Hepatocyte (in vitro differentiated cells): Measurements from ENCODE around the gene TUBE1. TPM values are rescaled to one million over a fixed set of nuclear protein-coding genes. Genes with fewer than 3 reads are reported as not detected.
"Not testable (repeated sequence)": the region's sequence is repeated elsewhere in the genome, so short reads cannot be mapped to it uniquely, and the experiment has no call there.

Experiments used
- DNase-seq: peaks from one replicate; pipeline ENCODE4 v3.0.0-alpha.2; 2016; ENCODE audit warnings: low spot score
- H2AFZ ChIP-seq: fragments of 200-600 bp; sonication (generic); 2 replicates; pipeline ENCODE4 v1.6.0; 2016; ENCODE audit warnings: antibody characterized with exemption, mild to moderate bottlenecking
- H3K27ac ChIP-seq: fragments of 200-600 bp; sonication (generic); 2 replicates; pipeline ENCODE4 v1.5.1; 2016; ENCODE audit warnings: mild to moderate bottlenecking
- H3K27me3 ChIP-seq: fragments of 200-600 bp; sonication (generic); 2 replicates; pipeline ENCODE4 v1.6.1; 2016
- H3K36me3 ChIP-seq: fragments of 200-600 bp; sonication (generic); replicated peaks from 2 replicates; pipeline ENCODE4 v1.5.1; 2016; ENCODE audit warnings: low read depth; ENCODE audit not compliant: insufficient read depth
- H3K4me1 ChIP-seq: fragments of 200-600 bp; sonication (generic); 2 replicates; pipeline ENCODE4 v1.5.1; 2016; ENCODE audit warnings: mild to moderate bottlenecking, moderate library complexity; ENCODE audit not compliant: insufficient read depth
- H3K4me2 ChIP-seq: fragments of 200-600 bp; sonication (generic); 2 replicates; pipeline ENCODE4 v1.6.0; 2016
- H3K4me3 ChIP-seq: fragments of 200-600 bp; sonication (generic); 2 replicates; pipeline ENCODE4 v1.5.1; 2016; ENCODE audit warnings: mild to moderate bottlenecking
- H3K79me2 ChIP-seq: fragments of 200-600 bp; sonication (generic); 2 replicates; pipeline ENCODE4 v1.6.0; 2017; ENCODE audit warnings: mild to moderate bottlenecking
- H3K9me2 ChIP-seq: fragments of 200-600 bp; sonication (generic); replicated peaks from 2 replicates; pipeline ENCODE4 v1.6.0; 2017; ENCODE audit warnings: mild to moderate bottlenecking; ENCODE audit not compliant: insufficient read depth
- H3K9me3 ChIP-seq: fragments of 200-600 bp; sonication (generic); 2 replicates; pipeline ENCODE4 v1.5.1; 2016; ENCODE audit warnings: low read depth, mild to moderate bottlenecking
- H4K20me1 ChIP-seq: fragments of 200-600 bp; sonication (generic); 2 replicates; pipeline ENCODE4 v1.6.0; 2016; ENCODE audit warnings: mild to moderate bottlenecking; ENCODE audit not compliant: insufficient read depth, poor library complexity, severe bottlenecking
- CTCF ChIP-seq: fragments of 200-600 bp; sonication (generic); IDR thresholded peaks from 2 replicates; pipeline ENCODE4 v1.5.1; 2016; ENCODE audit warnings: antibody characterized with exemption, mild to moderate bottlenecking; ENCODE audit not compliant: poor library complexity
- EZH2 ChIP-seq: fragments of 200-600 bp; sonication (generic); IDR thresholded peaks from 2 replicates; pipeline ENCODE4 v1.6.1; 2016; ENCODE audit warnings: antibody characterized with exemption, mild to moderate bottlenecking, borderline replicate concordance
- EZH2phosphoT487 ChIP-seq: fragments of 200-600 bp; sonication (generic); IDR thresholded peaks from one replicate; pipeline ENCODE4 v1.6.1; 2018; ENCODE audit warnings: antibody characterized with exemption, mild to moderate bottlenecking, low read depth, moderate library complexity; ENCODE audit not compliant: unreplicated experiment, severe bottlenecking
- WGBS: methylation state at CpG from one replicate; pipeline ENCODE4 v1.1.6; 2016; ENCODE audit warnings: low lambda C conversion rate; ENCODE audit errors: missing lambda C conversion rate; 5-methylcytosine and 5-hydroxymethylcytosine counted together
- polyA plus RNA-seq: library from polyadenylated mRNA; unstranded; fragments of >200 nt; fragmentation: Nextera tagmentation; extraction: Ambion mirVana; gene quantifications from 2 replicates; pipeline ENCODE4 v1.2.1, GENCODE V29; 2016
- total RNA-seq: library from RNA; depleted of rRNA; stranded (reverse); fragments of >200 nt; gene quantifications from 2 replicates; pipeline ENCODE4 v1.2.3, GENCODE V29; 2014

Gene TUBE1
- total and polyA plus RNA-seq, 2 experiments from 2014 or later, result 14.4 to 20.3 TPM

GRCh38 chr6:112050429-112050828 lies 36.9 kb downstream of the TUBE1 start:
- WGBS, result 95% methylated on average over 5 of the region's 5 CpGs

GRCh38 chr6:112049996-112050395 lies 37.3 kb downstream of the TUBE1 start:
- Histone ChIP-seq H2AFZ (no peak overlapping the region), H3K79me2 (no peaks in the 10 kb centered on the region), H4K20me1 (no peaks in the 10 kb centered on the region), H3K9me3 (no peaks in the 10 kb centered on the region), H3K4me3 (no peak overlapping the region), H3K4me1 (no peaks in the 10 kb centered on the region), H3K27me3 (no peaks in the 10 kb centered on the region), H3K9me2 (no peaks in the 10 kb centered on the region), H3K36me3 (no peaks in the 10 kb centered on the region), H3K4me2 (no peak overlapping the region), H3K27ac (no peak overlapping the region)
- TF ChIP-seq CTCF (no peak), EZH2phosphoT487 (no peak), EZH2 (no peak)
- WGBS, result 91% methylated on average over 7 of the region's 7 CpGs
- no peak for DNase-seq

More at GRCh38 chr6:112050429-112050828, 36.9 kb downstream of the TUBE1 start:
- Histone ChIP-seq H3K9me2 (no peaks in the 10 kb centered on the region), H3K79me2 (no peaks in the 10 kb centered on the region), H3K4me1 (no peaks in the 10 kb centered on the region), H2AFZ (no peak overlapping the region), H3K4me2 (no peak overlapping the region), H3K9me3 (no peaks in the 10 kb centered on the region), H4K20me1 (no peaks in the 10 kb centered on the region), H3K4me3 (no peak overlapping the region), H3K27ac (no peak overlapping the region), H3K36me3 (no peaks in the 10 kb centered on the region), H3K27me3 (no peaks in the 10 kb centered on the region)
- DNase-seq, result no peak
- no peak for TF ChIP-seq CTCF
- no peak for TF ChIP-seq EZH2
- no peak for TF ChIP-seq EZH2phosphoT487

GRCh38 chr6:112049026-112049799 lies 38.1 kb downstream of the TUBE1 start:
- H3K4me3 ChIP-seq, result no peak overlapping the region
- no peak overlapping the region for H3K27ac ChIP-seq
- H3K36me3 ChIP-seq, result no peaks in the 10 kb centered on the region
- no peak overlapping the region for H3K4me2 ChIP-seq
- no peak overlapping the region for H2AFZ ChIP-seq
- no peaks in the 10 kb centered on the region for H4K20me1 ChIP-seq
- no peaks in the 10 kb centered on the region for H3K79me2 ChIP-seq
- no peaks in the 10 kb centered on the region for H3K9me3 ChIP-seq
- TF ChIP-seq EZH2 (no peak), EZH2phosphoT487 (no peak), CTCF (no peak)
- no peaks in the 10 kb centered on the region for H3K27me3 ChIP-seq
- no peaks in the 10 kb centered on the region for H3K9me2 ChIP-seq
- no peak for DNase-seq
- 93% methylated on average over 6 of the region's 6 CpGs for WGBS
- H3K4me1 ChIP-seq, result no peaks in the 10 kb centered on the region

GRCh38 chr6:112047523-112047922 lies 39.8 kb downstream of the TUBE1 start:
- not testable (repeated sequence) for H3K79me2 ChIP-seq, H3K4me1 ChIP-seq, DNase-seq, H3K4me2 ChIP-seq, H3K4me3 ChIP-seq, H4K20me1 ChIP-seq, H3K36me3 ChIP-seq, H3K9me2 ChIP-seq, H3K27me3 ChIP-seq, H3K27ac ChIP-seq, H2AFZ ChIP-seq, H3K9me3 ChIP-seq
- WGBS, result 95% methylated on average over 15 of the region's 25 CpGs
